A549 (cell line): ENCODE measurements around the gene PANX2.

ENCODE experiments used
- CTCF ChIP-seq: fragments of >200 bp; sonication (Bioruptor Twin); formaldehyde crosslinking; IDR thresholded peaks from 3 replicates; pipeline ENCODE4 v1.5.1; 2016
- EHMT2 ChIP-seq: fragments of 200-600 bp; sonication (generic); IDR thresholded peaks from 2 replicates; pipeline ENCODE4 v1.6.1; 2016; ENCODE audit warnings: antibody characterized with exemption, low read depth, mild to moderate bottlenecking, moderate library complexity
- EP300 ChIP-seq, 2 experiments: fragments of >200 bp; sonication (Bioruptor Twin); formaldehyde crosslinking; IDR thresholded peaks; 2 replicates in 1 of 2; 3 replicates in 1 of 2; pipeline ENCODE4 v1.6.1; 2016 to 2017
- GATA3 ChIP-seq: IDR thresholded peaks from 2 replicates; pipeline ENCODE4 v1.6.1; 2012; ENCODE audit warnings: borderline replicate concordance
- HDAC2 ChIP-seq: fragments of 200-600 bp; sonication (generic); IDR thresholded peaks from 2 replicates; pipeline ENCODE4 v1.6.1; 2016
- MAX ChIP-seq: IDR thresholded peaks from 2 replicates; pipeline ENCODE4 v1.6.1; 2012
- NR3C1 ChIP-seq: fragments of >200 bp; sonication (Bioruptor Twin); formaldehyde crosslinking; IDR thresholded peaks from 3 replicates; pipeline ENCODE4 v1.6.1; 2017
- POLR2A ChIP-seq: IDR thresholded peaks from 2 replicates; pipeline ENCODE4 v1.6.1; 2012; ENCODE audit warnings: mild to moderate bottlenecking, low read length
- RAD21 ChIP-seq, 2 experiments: fragments of >200 bp in 1 of 2; sonication (Bioruptor Twin) in 1 of 2; formaldehyde crosslinking in 1 of 2; IDR thresholded peaks in 1 of 2; conservative IDR thresholded peaks in 1 of 2; 2 replicates in 1 of 2; 3 replicates in 1 of 2; pipeline ENCODE4 v1.6.1; 2012 to 2018; ENCODE audit warnings: inconsistent platforms in 1 of 2
- TFCP2L1 ChIP-seq: fragments of 250-450 bp; sonication (Bioruptor Pico); IDR thresholded peaks from 2 replicates; pipeline ENCODE4 v1.5.0; 2021; ENCODE audit warnings: mild to moderate bottlenecking
- TF ChIP-seq, protein P1 (sequence below): fragments of 150-350 bp; IDR thresholded peaks from 2 replicates; pipeline ENCODE4 v1.6.1; 2014; ENCODE audit warnings: low read depth, mild to moderate bottlenecking, low read length

GRCh38 chr22:50221410-50222300 is 51.1 kb downstream of the PANX2 start:
- TF ChIP-seq CTCF, result no peak
- TF ChIP-seq EP300 (IDR thresholded peaks at IDR 0.05), result no peak
- TF ChIP-seq POLR2A, result no peak
- no peak for TF ChIP-seq NR3C1
- no peak for TF ChIP-seq HDAC2
- no peak for TF ChIP-seq RAD21 (conservative IDR thresholded peaks at IDR 0.05 in 1 of 2, IDR thresholded peaks at IDR 0.05 in 1 of 2)
- TF ChIP-seq TFCP2L1 (CRISPR knock-in tag), result no peak
- TF ChIP-seq, protein P1, sequence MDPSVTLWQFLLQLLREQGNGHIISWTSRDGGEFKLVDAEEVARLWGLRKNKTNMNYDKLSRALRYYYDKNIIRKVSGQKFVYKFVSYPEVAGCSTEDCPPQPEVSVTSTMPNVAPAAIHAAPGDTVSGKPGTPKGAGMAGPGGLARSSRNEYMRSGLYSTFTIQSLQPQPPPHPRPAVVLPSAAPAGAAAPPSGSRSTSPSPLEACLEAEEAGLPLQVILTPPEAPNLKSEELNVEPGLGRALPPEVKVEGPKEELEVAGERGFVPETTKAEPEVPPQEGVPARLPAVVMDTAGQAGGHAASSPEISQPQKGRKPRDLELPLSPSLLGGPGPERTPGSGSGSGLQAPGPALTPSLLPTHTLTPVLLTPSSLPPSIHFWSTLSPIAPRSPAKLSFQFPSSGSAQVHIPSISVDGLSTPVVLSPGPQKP, result no peak
- no peak for TF ChIP-seq GATA3
- no peak for TF ChIP-seq MAX
- no peak for TF ChIP-seq EHMT2
